NCI-H2081 (cell line): ENCODE measurements around the gene CTPS2.
A peak's percentile ranks its signal among the peaks of the same experiment; 100 is the strongest.

ENCODE experiments used
- DNase-seq, 2 experiments: peaks; one replicate each; lab custom pipeline; 2025; lab: John Stamatoyannopoulos, UW

The CTPS2 gene

GRCh38 chrX:16714504-16714903, 2.0 kb upstream of the CTPS2 start:
- no peak for DNase-seq

GRCh38 chrX:16711893-16712547, 449 bp downstream of the CTPS2 start:
- DNase-seq: peak in 1 of 2 experiments; percentile 19

- DNase-seq: peak; percentile 6 to 45
These were observed 1.2 kb downstream of the CTPS2 start for GRCh38 chrX:16711219-16711811.

GRCh38 chrX:16708016-16708415, 4.5 kb downstream of the CTPS2 start:
- no peak for DNase-seq

GRCh38 chrX:16705370-16705769, 7.1 kb downstream of the CTPS2 start:
- DNase-seq: no peak

GRCh38 chrX:16702700-16703599, 9.5 kb downstream of the CTPS2 start:
- no peak for DNase-seq

GRCh38 chrX:16700734-16701133, 11.7 kb downstream of the CTPS2 start:
- DNase-seq: no peak

- no peak for DNase-seq
These were observed 13.1 kb downstream of the CTPS2 start for GRCh38 chrX:16699389-16699788.

- no peak for DNase-seq
These were observed 15.5 kb downstream of the CTPS2 start for GRCh38 chrX:16696956-16697355.

- peak; percentile 34 to 35 for DNase-seq
These were observed 17.3 kb downstream of the CTPS2 start for GRCh38 chrX:16695079-16695676.

GRCh38 chrX:16687514-16687913, 25.0 kb downstream of the CTPS2 start:
- no peak for DNase-seq

GRCh38 chrX:16683007-16683664, 29.3 kb downstream of the CTPS2 start:
- no peak for DNase-seq

- DNase-seq: no peak
These were observed 33.8 kb downstream of the CTPS2 start for GRCh38 chrX:16678689-16679088.

- DNase-seq: peak; percentile 3 to 21
These were observed 41.5 kb downstream of the CTPS2 start for GRCh38 chrX:16671005-16671404.

- DNase-seq: no peak
These were observed 45.9 kb downstream of the CTPS2 start for GRCh38 chrX:16666541-16666940.

GRCh38 chrX:16665089-16665488, 47.4 kb downstream of the CTPS2 start:
- DNase-seq: no peak

GRCh38 chrX:16664626-16665025, 47.8 kb downstream of the CTPS2 start:
- DNase-seq: no peak

- DNase-seq: no peak
These were observed 48.4 kb downstream of the CTPS2 start for GRCh38 chrX:16664074-16664473.

GRCh38 chrX:16662402-16662801, 50.1 kb downstream of the CTPS2 start:
- DNase-seq: no peak

- no peak for DNase-seq
These were observed 51.0 kb downstream of the CTPS2 start for GRCh38 chrX:16661495-16661894.

GRCh38 chrX:16659321-16659720, 53.1 kb downstream of the CTPS2 start:
- DNase-seq: no peak

GRCh38 chrX:16658284-16658683, 54.2 kb downstream of the CTPS2 start:
- no peak for DNase-seq
